ENCODE data around the gene ZNF410. TPM values are rescaled to one million over a fixed set of nuclear protein-coding genes. Genes with fewer than 3 reads are reported as not detected.
"Not testable (repeated sequence)": the region's sequence is repeated elsewhere in the genome, so short reads cannot be mapped to it uniquely, and the experiment has no call there.

The ZNF410 gene
- total and polyA plus RNA-seq, 2 of the 8 experiments (the other 6 are each of a cell fraction or from before 2014, with no cell fraction given) = 11.2 to 18.9 TPM

- not testable (repeated sequence) for H4K20me1 ChIP-seq (replicated peaks in 1 of 2; ENCODE audit: control insufficient read depth in 1 of 2, insufficient read depth in 2 of 2, low read length in 2 of 2); H3K4me2 ChIP-seq (ENCODE audit: insufficient read depth in 1 of 2, low read depth in 2 of 2, low read length in 2 of 2); H3K79me2 ChIP-seq (ENCODE audit: control insufficient read depth in 1 of 2, insufficient read depth in 2 of 2, low read length in 2 of 2); H4K91ac ChIP-seq (replicated peaks; ENCODE audit: insufficient read length, low read length); H3K79me1 ChIP-seq (ENCODE audit: low read depth, low read length); H3K36me3 ChIP-seq (ENCODE audit: control insufficient read depth in 2 of 4, insufficient read depth in 4 of 4, low read length in 3 of 4); H3K4ac ChIP-seq (replicated peaks; ENCODE audit: insufficient read length, low read depth, low read length); H3K9ac ChIP-seq (replicated peaks in 1 of 4; ENCODE audit: extremely low read depth in 1 of 4, low read depth in 3 of 4, low read length in 3 of 4); H3K18ac ChIP-seq (ENCODE audit: extremely low read depth, low read length); H3K4me1 ChIP-seq (replicated peaks in 1 of 4; ENCODE audit: control insufficient read depth in 3 of 4, insufficient read depth in 4 of 4, low read length in 3 of 4); DNase-seq (ENCODE audit: low read depth in 1 of 2, low spot score in 2 of 2); H2BK15ac ChIP-seq (ENCODE audit: low read length); H3K23me2 ChIP-seq (ENCODE audit: low read depth, low read length); H3K4me3 ChIP-seq (ENCODE audit: extremely low read depth in 1 of 4, insufficient read depth in 2 of 4, low read depth in 3 of 4, low read length in 4 of 4); H3K56ac ChIP-seq (replicated peaks; ENCODE audit: insufficient read length, low read depth, low read length); H2AFZ ChIP-seq (ENCODE audit: low read length); H2BK5ac ChIP-seq (ENCODE audit: low read depth, low read length); H3K23ac ChIP-seq (ENCODE audit: insufficient read length); FAIRE-seq; H3K27ac ChIP-seq (ENCODE audit: low read depth, low read length); H2BK12ac ChIP-seq (ENCODE audit: low read depth, low read length); H3K27me3 ChIP-seq (replicated peaks in 1 of 4; ENCODE audit: control insufficient read depth in 3 of 4, extremely low read depth in 1 of 4, insufficient read depth in 3 of 4, low read length in 3 of 4); H2BK120ac ChIP-seq (replicated peaks; ENCODE audit: low read depth, low read length); H2BK20ac ChIP-seq (ENCODE audit: low read length); H3K9me3 ChIP-seq (ENCODE audit: insufficient read depth in 2 of 2, low read depth in 1 of 2, low read length in 1 of 2); H3K14ac ChIP-seq (ENCODE audit: insufficient read length); H4K5ac ChIP-seq (ENCODE audit: insufficient read length, low read depth, low read length); H2AK5ac ChIP-seq (ENCODE audit: low read depth, low read length)
- peak overlapping the region; percentile 51; the same call in 1 of the 2 replicates for H4K8ac ChIP-seq (ENCODE audit: extremely low read depth, insufficient read depth, low read length)
- WGBS, 2 experiments (ENCODE audit: extremely low coverage in 1 of 2, insufficient coverage in 1 of 2, insufficient read length in 1 of 2, insufficient replicate concordance in 2 of 2, low coverage in 1 of 2, low lambda C conversion rate in 2 of 2, missing lambda C conversion rate in 1 of 2) = 94% methylated on average over 11 of the region's 11 CpGs; no CpG with 5 or more reads in 1 of the 2 experiments
- ChIA-PET POLR2A (ENCODE audit: partially characterized antibody) (interaction anchor here (0.6 to 1.2 kb wide), 3 partner anchors 18 to 843 kb away, joined by 3 to 4 read pairs (median 3); partner anchors contain the start of gene ZFYVE1), CTCF (ENCODE audit: partially characterized antibody) (interaction anchor here (1.5 to 3.9 kb wide), 2 partner anchors 140 to 152 kb away, joined by 4 to 27 read pairs; no protein-coding TSS in a partner anchor)
Observed at GRCh38 chr14:73869754-73870153, 16.9 kb upstream of the ZNF410 start.

Measured in H1 (cell line).